ENCODE data around the gene APOB.

APOB gene

GRCh38 chr2:21019000-21019677, 24.7 kb downstream of the APOB start:
- Mint-ChIP-seq H3K4me3 (no peak overlapping the region), H3K4me1 (no peaks in the 10 kb centered on the region), H3K27ac (no peak overlapping the region), H3K36me3 (no peaks in the 10 kb centered on the region), H3K9me3 (no peaks in the 10 kb centered on the region)
- DNase-seq (ENCODE audit: low spot score in 2 of 2): no peak
- no peak for ATAC-seq

GRCh38 chr2:21018290-21018689, 25.6 kb downstream of the APOB start:
- H3K4me1 Mint-ChIP-seq: no peaks in the 10 kb centered on the region
- H3K36me3 Mint-ChIP-seq: no peaks in the 10 kb centered on the region
- no peak overlapping the region for H3K4me3 Mint-ChIP-seq
- DNase-seq (ENCODE audit: low spot score in 2 of 2) (no peak), ATAC-seq (no peak)
- H3K27ac Mint-ChIP-seq: no peak overlapping the region
- H3K9me3 Mint-ChIP-seq: no peaks in the 10 kb centered on the region

GRCh38 chr2:21017748-21018276, 26.1 kb downstream of the APOB start:
- H3K9me3 Mint-ChIP-seq: no peaks in the 10 kb centered on the region
- no peaks in the 10 kb centered on the region for H3K4me1 Mint-ChIP-seq
- no peak for DNase-seq (ENCODE audit: low spot score in 2 of 2)
- H3K36me3 Mint-ChIP-seq: no peaks in the 10 kb centered on the region
- H3K27ac Mint-ChIP-seq: no peak overlapping the region
- no peak overlapping the region for H3K4me3 Mint-ChIP-seq
- no peak for ATAC-seq

GRCh38 chr2:21015281-21015645, 28.6 kb downstream of the APOB start:
- H3K36me3 Mint-ChIP-seq: no peaks in the 10 kb centered on the region
- H3K9me3 Mint-ChIP-seq: no peaks in the 10 kb centered on the region
- no peak for ATAC-seq
- H3K27ac Mint-ChIP-seq: no peak overlapping the region
- DNase-seq (ENCODE audit: low spot score in 2 of 2): no peak
- no peak overlapping the region for H3K4me3 Mint-ChIP-seq
- no peaks in the 10 kb centered on the region for H3K4me1 Mint-ChIP-seq

- no peak for ATAC-seq
- Mint-ChIP-seq H3K36me3 (no peaks in the 10 kb centered on the region), H3K4me3 (no peak overlapping the region), H3K4me1 (no peaks in the 10 kb centered on the region), H3K9me3 (no peaks in the 10 kb centered on the region), H3K27ac (no peak overlapping the region)
- DNase-seq (ENCODE audit: low spot score in 2 of 2): no peak
Measured at GRCh38 chr2:21014364-21015280, 29.3 kb downstream of the APOB start.

GRCh38 chr2:21013043-21013816, 30.6 kb downstream of the APOB start:
- Mint-ChIP-seq H3K9me3 (no peaks in the 10 kb centered on the region), H3K4me3 (no peak overlapping the region), H3K36me3 (no peaks in the 10 kb centered on the region), H3K27ac (no peak overlapping the region), H3K4me1 (no peaks in the 10 kb centered on the region)
- DNase-seq (ENCODE audit: low spot score in 2 of 2): no peak
- no peak for ATAC-seq

- H3K9me3 Mint-ChIP-seq: no peaks in the 10 kb centered on the region
- ATAC-seq: no peak
Measured at GRCh38 chr2:21012557-21012937, 31.3 kb downstream of the APOB start.

GRCh38 chr2:21011876-21012556, 31.9 kb downstream of the APOB start:
- DNase-seq (ENCODE audit: low spot score in 2 of 2): no peak
- Mint-ChIP-seq H3K4me3 (no peak overlapping the region), H3K36me3 (no peaks in the 10 kb centered on the region), H3K9me3 (no peaks in the 10 kb centered on the region), H3K4me1 (no peaks in the 10 kb centered on the region), H3K27ac (no peak overlapping the region)
- no peak for ATAC-seq

More at GRCh38 chr2:21012557-21012937, 31.3 kb downstream of the APOB start:
- no peak for DNase-seq (ENCODE audit: low spot score in 2 of 2)
- Mint-ChIP-seq H3K4me1 (no peaks in the 10 kb centered on the region), H3K4me3 (no peak overlapping the region), H3K36me3 (no peaks in the 10 kb centered on the region), H3K27ac (no peak overlapping the region)

GRCh38 chr2:21011453-21011852, 32.4 kb downstream of the APOB start:
- no peak overlapping the region for H3K27ac Mint-ChIP-seq
- no peaks in the 10 kb centered on the region for H3K36me3 Mint-ChIP-seq
- no peaks in the 10 kb centered on the region for H3K9me3 Mint-ChIP-seq
- no peak for DNase-seq (ENCODE audit: low spot score in 2 of 2)
- H3K4me3 Mint-ChIP-seq: no peak overlapping the region
- no peak for ATAC-seq
- H3K4me1 Mint-ChIP-seq: no peaks in the 10 kb centered on the region

GRCh38 chr2:21010813-21011439, 32.9 kb downstream of the APOB start:
- no peak overlapping the region for H3K4me3 Mint-ChIP-seq
- H3K9me3 Mint-ChIP-seq: no peaks in the 10 kb centered on the region
- H3K4me1 Mint-ChIP-seq: no peaks in the 10 kb centered on the region
- no peak overlapping the region for H3K27ac Mint-ChIP-seq
- no peak for DNase-seq (ENCODE audit: low spot score in 2 of 2)
- H3K36me3 Mint-ChIP-seq: no peaks in the 10 kb centered on the region
- ATAC-seq: no peak

GRCh38 chr2:21009662-21010225, 34.1 kb downstream of the APOB start:
- Mint-ChIP-seq H3K4me1 (no peaks in the 10 kb centered on the region), H3K27ac (no peak overlapping the region), H3K9me3 (no peaks in the 10 kb centered on the region), H3K4me3 (no peak overlapping the region), H3K36me3 (no peaks in the 10 kb centered on the region)
- DNase-seq (ENCODE audit: low spot score in 2 of 2) (no peak), ATAC-seq (no peak)

- no peaks in the 10 kb centered on the region for H3K9me3 Mint-ChIP-seq
- no peaks in the 10 kb centered on the region for H3K4me1 Mint-ChIP-seq
- H3K27ac Mint-ChIP-seq: no peak overlapping the region
- no peak overlapping the region for H3K4me3 Mint-ChIP-seq
- no peak for ATAC-seq
- no peaks in the 10 kb centered on the region for H3K36me3 Mint-ChIP-seq
- no peak for DNase-seq (ENCODE audit: low spot score in 2 of 2)
Measured at GRCh38 chr2:21008790-21009661, 34.8 kb downstream of the APOB start.

- Mint-ChIP-seq H3K36me3 (no peaks in the 10 kb centered on the region), H3K4me3 (no peak overlapping the region), H3K27ac (no peak overlapping the region), H3K9me3 (no peaks in the 10 kb centered on the region), H3K4me1 (no peaks in the 10 kb centered on the region)
- no peak for DNase-seq (ENCODE audit: low spot score in 2 of 2)
- no peak for ATAC-seq
Measured at GRCh38 chr2:21008014-21008789, 35.7 kb downstream of the APOB start.

All from stimulated activated effector memory CD8-positive, alpha-beta T cell treated with anti-CD3 and anti-CD28 coated beads, Interleukin-12 subunit alpha, Interleukin-12 subunit beta, amount 100 ng/mL, for 72 hours (primary cell).